ENCODE measurements around the gene MR1.

MR1 gene

GRCh38 chr1:181090641-181091126 lies 56.9 kb downstream of the MR1 start:
- DNase-seq (ENCODE audit: low read depth in 2 of 2) = peak in 1 of 2 donors; percentile 32

GRCh38 chr1:181091309-181092040 lies 57.7 kb downstream of the MR1 start:
- DNase-seq (ENCODE audit: low read depth in 2 of 2) = no peak

DNA sequence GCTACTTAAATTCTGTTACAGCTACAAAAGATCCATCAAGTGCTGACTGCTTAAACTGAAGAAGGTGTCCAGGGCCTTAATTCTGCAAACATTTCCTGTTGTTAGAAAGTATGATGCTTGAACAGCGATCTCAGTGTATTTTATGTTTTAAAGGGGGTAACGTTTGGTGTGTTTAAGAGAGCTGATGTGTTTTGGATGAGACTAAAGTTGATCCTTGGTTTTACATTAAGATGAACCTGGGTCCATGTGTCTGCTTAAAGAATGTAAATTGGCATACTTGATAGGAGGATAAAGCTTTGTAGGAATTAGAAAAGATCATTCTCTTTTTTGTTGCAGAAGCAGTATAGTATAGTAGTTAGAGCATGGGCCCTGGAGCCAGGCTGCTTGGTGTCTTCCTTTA lies 58.3 kb downstream of the MR1 start:
- DNase-seq (ENCODE audit: low read depth in 2 of 2) = no peak

DNA sequence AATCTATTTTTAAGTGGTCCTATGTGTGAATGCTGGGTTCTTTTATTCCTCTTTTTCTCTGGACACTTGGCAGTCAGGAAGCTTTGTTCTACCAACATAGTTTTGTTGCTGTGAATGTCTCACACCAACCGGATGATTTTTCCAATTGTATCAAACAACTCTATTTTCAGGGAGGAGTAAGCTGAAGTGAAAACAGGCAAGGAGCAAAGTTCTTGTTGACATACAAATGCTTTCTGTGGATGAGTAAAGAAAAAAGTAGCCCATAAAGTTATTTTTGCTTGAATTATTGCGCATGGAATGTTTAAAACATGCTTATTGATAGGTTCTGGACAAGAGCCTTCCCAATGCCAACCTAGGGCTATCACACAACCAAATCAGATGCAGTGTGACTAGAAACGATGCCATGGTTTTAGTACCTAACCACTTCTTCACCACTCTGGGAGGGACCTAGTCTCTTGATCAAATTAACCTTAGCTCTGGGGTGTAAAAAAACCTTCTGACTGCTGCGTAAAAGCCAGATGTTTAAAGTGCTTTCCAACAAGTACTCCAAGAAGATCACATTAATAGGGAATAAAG lies 59.2 kb downstream of the MR1 start:
- no peak for DNase-seq (ENCODE audit: low read depth in 2 of 2)

DNA sequence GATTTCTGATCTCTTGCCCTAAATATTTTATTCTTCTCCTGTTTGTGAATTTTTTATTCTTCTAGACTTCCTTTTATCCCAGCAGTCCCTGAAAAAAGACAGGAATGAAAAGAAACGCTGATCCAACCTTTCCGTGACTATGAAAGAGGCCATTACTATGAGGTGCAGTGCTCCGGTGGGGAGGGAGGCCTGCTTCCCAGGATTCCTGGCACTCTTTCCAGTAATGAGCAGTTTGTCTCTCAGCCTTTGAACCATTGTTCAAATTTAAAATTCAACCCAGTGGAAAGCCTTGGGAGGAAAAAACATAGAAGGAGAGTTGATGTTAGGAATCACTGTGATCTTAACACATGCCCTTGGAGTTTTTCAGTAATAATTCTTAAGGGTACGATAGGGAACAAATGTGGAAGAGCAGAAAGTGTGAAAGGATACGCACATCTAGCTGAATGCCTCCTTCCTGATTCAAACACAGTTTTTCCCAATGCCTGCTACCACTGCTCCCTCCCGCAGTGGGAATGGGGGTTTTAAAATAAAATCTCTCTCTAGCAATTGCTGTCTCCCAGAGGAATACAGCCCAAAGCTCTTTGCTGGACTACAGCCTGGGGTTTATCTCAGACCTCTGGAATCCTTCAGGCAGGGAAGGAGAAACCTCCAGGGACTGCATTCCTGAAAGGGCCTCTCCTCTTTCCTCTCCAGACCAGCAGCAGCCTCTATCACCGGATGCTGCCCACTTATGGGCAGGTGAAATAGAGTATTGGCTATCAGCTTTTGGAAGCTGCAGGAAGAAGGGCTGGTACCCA lies 60.8 kb downstream of the MR1 start:
- no peak for DNase-seq (ENCODE audit: low read depth in 2 of 2)

DNA sequence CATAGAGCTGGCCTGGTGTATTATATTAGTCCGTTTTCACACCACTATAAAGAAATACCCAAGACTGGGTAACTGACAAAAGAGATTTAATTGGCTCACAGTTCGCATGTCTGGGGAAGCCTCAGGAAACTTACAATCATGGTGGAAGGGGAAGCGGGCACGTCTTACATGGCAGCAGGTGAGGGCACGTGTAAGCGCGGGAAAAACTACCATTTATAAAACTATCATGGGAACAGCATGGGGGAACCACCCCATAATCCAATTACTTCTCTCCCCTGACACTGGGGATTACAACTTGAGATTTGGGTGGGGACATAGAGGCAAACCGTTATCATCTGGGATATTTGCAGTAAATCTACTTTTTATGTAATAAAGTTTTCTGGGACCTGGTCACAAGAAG lies 61.5 kb downstream of the MR1 start:
- no peak for DNase-seq (ENCODE audit: low read depth in 2 of 2)

GRCh38 chr1:181095763-181096184 lies 62.0 kb downstream of the MR1 start:
- DNase-seq (ENCODE audit: low read depth in 2 of 2) = no peak

- DNase-seq (ENCODE audit: low read depth in 2 of 2) = no peak
Measured at GRCh38 chr1:181097242-181097641, 63.5 kb downstream of the MR1 start.

DNA sequence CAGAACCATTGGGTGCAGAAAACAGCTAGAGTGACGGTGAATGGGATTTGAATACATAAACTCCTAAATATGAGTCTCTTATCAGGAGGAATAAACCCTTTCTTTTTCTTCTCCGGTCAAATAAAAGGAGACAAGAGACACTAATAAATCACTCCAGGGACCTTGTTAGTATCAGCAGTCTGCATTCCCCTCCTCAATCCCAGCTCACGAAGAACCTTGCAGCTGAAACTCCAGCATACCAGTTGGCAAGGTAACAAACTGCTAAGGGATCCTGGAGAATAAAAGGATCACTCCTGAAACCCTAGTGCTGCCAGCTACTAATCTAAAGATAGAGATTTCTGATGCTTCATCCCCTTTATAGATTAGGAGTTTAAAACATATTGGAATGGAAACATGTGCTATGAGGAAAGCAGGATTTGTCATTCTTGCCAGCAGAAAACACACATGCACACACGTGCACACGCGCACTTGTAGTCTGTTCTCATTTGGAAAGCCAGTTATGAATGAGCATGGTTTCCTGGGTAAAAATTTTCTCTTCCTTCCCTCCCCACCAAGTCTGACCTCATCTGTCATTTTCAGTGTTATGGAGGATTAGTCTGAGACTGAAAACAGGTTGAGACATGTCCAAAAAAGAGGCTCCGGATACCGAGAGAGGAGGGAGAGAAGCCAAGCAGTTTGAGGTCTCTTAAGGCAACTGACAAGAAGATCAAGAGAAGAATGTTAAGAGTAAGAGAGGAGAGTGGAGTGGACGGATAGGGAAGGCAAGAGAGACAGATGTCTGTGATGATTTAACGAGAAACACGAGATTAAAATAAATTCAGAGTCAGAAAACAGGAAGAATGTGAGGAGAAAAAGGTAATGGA lies 65.6 kb downstream of the MR1 start:
- DNase-seq (ENCODE audit: low read depth in 2 of 2) = no peak

GRCh38 chr1:181100015-181100905 lies 66.5 kb downstream of the MR1 start:
- DNase-seq (ENCODE audit: low read depth in 2 of 2) = peak; percentile 25 to 46

DNA sequence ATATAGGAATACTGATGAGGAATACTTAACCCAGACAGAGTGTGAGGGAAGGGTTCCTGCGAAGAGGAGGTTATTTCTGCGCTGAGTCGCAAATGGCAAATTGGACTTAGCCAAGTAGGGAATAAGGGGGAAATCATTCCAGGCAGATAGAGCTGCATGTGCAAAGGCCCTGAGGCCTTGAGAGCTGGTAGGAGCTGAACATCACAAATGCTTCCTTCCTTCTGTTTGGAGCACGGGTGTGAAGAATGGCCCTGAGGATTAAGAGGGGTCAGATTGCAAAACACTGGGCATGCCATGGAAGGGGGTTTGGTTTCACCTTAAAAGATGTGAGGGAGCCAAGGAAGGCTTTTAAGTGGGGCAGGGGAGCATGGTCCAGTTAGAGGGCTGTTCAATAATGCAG lies 67.2 kb downstream of the MR1 start:
- no peak for DNase-seq (ENCODE audit: low read depth in 2 of 2)

GRCh38 chr1:181101581-181102226 lies 67.9 kb downstream of the MR1 start:
- no peak for DNase-seq (ENCODE audit: low read depth in 2 of 2)

DNA sequence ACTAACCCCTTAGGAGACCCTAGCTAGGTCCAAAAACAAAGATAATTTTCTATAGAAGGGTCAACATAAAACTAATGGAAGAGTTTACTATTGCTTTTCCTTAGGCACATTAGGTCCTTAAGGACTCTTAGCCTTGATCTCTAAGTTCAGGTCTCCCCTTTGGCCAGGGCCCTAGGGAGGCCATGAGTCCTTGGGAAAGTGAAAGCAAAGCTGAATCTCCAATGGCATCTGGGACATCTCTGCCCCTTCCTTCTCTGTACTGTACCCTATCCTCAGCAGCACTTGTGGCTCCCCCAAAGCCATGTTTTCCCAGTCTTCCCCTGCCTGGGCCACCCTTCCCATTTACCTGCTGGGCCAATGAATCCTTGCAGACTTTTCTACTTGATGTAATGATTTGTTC lies 69.1 kb downstream of the MR1 start:
- no peak for DNase-seq (ENCODE audit: low read depth in 2 of 2)

- DNase-seq (ENCODE audit: low read depth in 2 of 2) = no peak
Measured at GRCh38 chr1:181103399-181103798, 69.6 kb downstream of the MR1 start.

- DNase-seq (ENCODE audit: low read depth in 2 of 2) = peak in 1 of 2 donors; percentile 15
Measured at GRCh38 chr1:181104042-181104789, 70.4 kb downstream of the MR1 start.

DNA sequence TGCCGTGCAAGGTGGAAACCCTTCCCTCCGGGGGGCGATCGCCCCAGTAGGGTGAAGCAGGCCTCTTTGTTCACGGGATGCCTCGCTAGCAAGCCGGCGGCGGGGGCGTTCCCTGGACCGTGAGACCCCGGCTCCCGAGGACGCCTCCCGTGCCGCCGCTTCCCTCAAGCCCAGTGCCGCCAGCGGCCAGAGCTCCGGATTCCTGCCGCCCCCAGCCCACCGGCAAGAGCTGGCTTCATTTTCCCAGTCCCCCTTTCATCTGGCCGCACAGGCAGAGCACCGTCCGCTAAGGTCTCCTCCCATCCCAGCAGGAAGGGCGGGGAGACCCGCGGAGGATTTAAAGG lies 71.0 kb downstream of the MR1 start:
- DNase-seq (ENCODE audit: low read depth in 2 of 2) = peak in 1 of 2 donors; percentile 20

- peak; percentile 92 for DNase-seq (ENCODE audit: low read depth in 2 of 2)
Measured at GRCh38 chr1:181105134-181106021, 71.6 kb downstream of the MR1 start.

GRCh38 chr1:181106022-181106312 lies 72.2 kb downstream of the MR1 start:
- DNase-seq (ENCODE audit: low read depth in 2 of 2) = no peak

- DNase-seq (ENCODE audit: low read depth in 2 of 2) = no peak
Measured at GRCh38 chr1:181106479-181106878, 72.7 kb downstream of the MR1 start.
